Spleen (tissue), 11 donors: ENCODE measurements around the gene MPC1L. TPM values are rescaled to one million over a fixed set of nuclear protein-coding genes. Genes with fewer than 3 reads are reported as not detected.

Source experiments
- DNase-seq: peaks from one replicate; pipeline ENCODE4 v3.0.0-alpha.2; 2020
- H3K27ac ChIP-seq, 8 donors: fragments of 200-600 bp; sonication (generic) in 7 of 8; 1 replicate in 4 of 8; 2 replicates in 4 of 8; pipeline versions ENCODE4 v1.5.0 to v1.8.0; 2016 to 2021; ENCODE audit warnings: inconsistent platforms in 4 of 8, mild to moderate bottlenecking in 4 of 8, moderate library complexity in 1 of 8
- H3K27me3 ChIP-seq, 7 donors: fragments of 200-600 bp; sonication (generic) in 6 of 7; replicated peaks in 1 of 7; 1 replicate in 4 of 7; 2 replicates in 3 of 7; pipeline versions ENCODE4 v1.5.0 to v1.8.0; 2016 to 2021; ENCODE audit warnings: inconsistent platforms in 3 of 7, mild to moderate bottlenecking in 1 of 7
- H3K36me3 ChIP-seq, 6 donors: fragments of 200-600 bp; sonication (generic) in 5 of 6; 1 replicate in 4 of 6; 2 replicates in 2 of 6; pipeline versions ENCODE4 v1.5.0 to v1.8.0; 2016 to 2021; ENCODE audit warnings: inconsistent platforms in 2 of 6
- H3K4me1 ChIP-seq, 6 donors: fragments of 200-600 bp; sonication (generic) in 5 of 6; 1 replicate in 3 of 6; 2 replicates in 3 of 6; pipeline versions ENCODE4 v1.5.0 to v1.8.0; 2016 to 2021; ENCODE audit warnings: inconsistent platforms in 3 of 6
- H3K4me3 ChIP-seq, 8 donors: fragments of 200-600 bp; sonication (generic) in 7 of 8; 1 replicate in 4 of 8; 2 replicates in 4 of 8; pipeline versions ENCODE4 v1.5.0 to v1.8.0; 2016 to 2021; ENCODE audit warnings: inconsistent platforms in 4 of 8, mild to moderate bottlenecking in 4 of 8, moderate library complexity in 2 of 8
- H3K9me3 ChIP-seq, 8 donors: fragments of 200-600 bp; sonication (generic) in 7 of 8; 1 replicate in 4 of 8; 2 replicates in 4 of 8; pipeline versions ENCODE4 v1.5.0 to v1.8.0; 2016 to 2021; ENCODE audit warnings: inconsistent platforms in 4 of 8
- POLR2A ChIP-seq, 3 donors: fragments of 450-650 bp; IDR thresholded peaks; one replicate each; pipeline ENCODE4 v1.5.1; 2017; ENCODE audit warnings: antibody characterized with exemption in 3 of 3, mild to moderate bottlenecking in 1 of 3
- POLR2AphosphoS5 ChIP-seq, 3 donors: sonication (generic); formaldehyde crosslinking; IDR thresholded peaks; one replicate each; pipeline ENCODE4 v1.5.1; 2017; ENCODE audit warnings: antibody characterized with exemption in 3 of 3
- WGBS, 5 donors: extraction: QIAGEN DNeasy Blood & Tissue Kit in 3 of 5; methylation state at CpG; one replicate each; pipeline versions ENCODE4 v1.1.5 to v1.1.7; 2013 to 2018; 5-methylcytosine and 5-hydroxymethylcytosine counted together
- intact Hi-C: fragments of 100-400 bp; cut with DNase I; formaldehyde crosslinking; loops from one replicate; pipeline ENCODE4 v1.15.0; 2023; ENCODE audit warnings: low total_unique reads
- polyA plus RNA-seq, 3 donors: library from polyadenylated mRNA; stranded (reverse); fragments of 200-250 nt; gene quantifications; one replicate each; pipeline ENCODE4 v1.2.1, GENCODE V29; 2013
- total RNA-seq, 7 donors: library from RNA; depleted of rRNA in 3 of 7; stranded (reverse); fragments of >200 nt in 3 of 7; fragmentation: NEBNext Ultra II Directional in 4 of 7; extraction: Animal tissue kit (Norgen Biotek cat#: 25700) in 4 of 7; gene quantifications; one replicate each; pipeline versions ENCODE4 v1.1.0 to v1.2.1, GENCODE V29; 2016 to 2021
- TF ChIP-seq, protein P1 (sequence below), 11 experiments: fragments of 200-600 bp in 7 of 11; fragments of 450-650 bp in 4 of 11; sonication (generic) in 4 of 11; IDR thresholded peaks in 8 of 11; conservative IDR thresholded peaks in 3 of 11; 1 replicate in 7 of 11; 2 replicates in 4 of 11; pipeline versions ENCODE4 v1.4.0 to v1.8.0; 2016 to 2021; ENCODE audit warnings: antibody characterized with exemption in 11 of 11, inconsistent platforms in 4 of 11, mild to moderate bottlenecking in 1 of 11
- donor health status: healthy with polysubstance abuse.
- donor health status: DM: no; HTN: no; CAD: no; lungs with moderate emphysema.
- donor health status: DM: no; HTN: no; CAD: no.
- donor health status: Bipolar disorder and iron deficiency.
- donor health status: healthy.
- donor health status: DM: no; HTN: no; CAD: no.
- donor health status: DM: yes; HTN: yes; CAD: no.

The MPC1L gene
- total and polyA plus RNA-seq, 10 donors, result 0.28 TPM; not detected in 9

- H3K27ac ChIP-seq, result no peak overlapping the region
- intact Hi-C loops, result no loop called here
- H3K4me1 ChIP-seq, result no peaks in the 10 kb centered on the region
- H3K9me3 ChIP-seq, result no peaks in the 10 kb centered on the region
- no peaks in the 10 kb centered on the region for H3K27me3 ChIP-seq
- WGBS, 5 donors, result 80 to 99% (median 92%) methylated on average over 7 of the region's 7 CpGs
- H3K4me3 ChIP-seq, result no peak overlapping the region
- no peak for TF ChIP-seq POLR2AphosphoS5 (IDR thresholded peaks at IDR 0.05)
- TF ChIP-seq, protein P1, sequence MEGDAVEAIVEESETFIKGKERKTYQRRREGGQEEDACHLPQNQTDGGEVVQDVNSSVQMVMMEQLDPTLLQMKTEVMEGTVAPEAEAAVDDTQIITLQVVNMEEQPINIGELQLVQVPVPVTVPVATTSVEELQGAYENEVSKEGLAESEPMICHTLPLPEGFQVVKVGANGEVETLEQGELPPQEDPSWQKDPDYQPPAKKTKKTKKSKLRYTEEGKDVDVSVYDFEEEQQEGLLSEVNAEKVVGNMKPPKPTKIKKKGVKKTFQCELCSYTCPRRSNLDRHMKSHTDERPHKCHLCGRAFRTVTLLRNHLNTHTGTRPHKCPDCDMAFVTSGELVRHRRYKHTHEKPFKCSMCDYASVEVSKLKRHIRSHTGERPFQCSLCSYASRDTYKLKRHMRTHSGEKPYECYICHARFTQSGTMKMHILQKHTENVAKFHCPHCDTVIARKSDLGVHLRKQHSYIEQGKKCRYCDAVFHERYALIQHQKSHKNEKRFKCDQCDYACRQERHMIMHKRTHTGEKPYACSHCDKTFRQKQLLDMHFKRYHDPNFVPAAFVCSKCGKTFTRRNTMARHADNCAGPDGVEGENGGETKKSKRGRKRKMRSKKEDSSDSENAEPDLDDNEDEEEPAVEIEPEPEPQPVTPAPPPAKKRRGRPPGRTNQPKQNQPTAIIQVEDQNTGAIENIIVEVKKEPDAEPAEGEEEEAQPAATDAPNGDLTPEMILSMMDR (IDR thresholded peaks at IDR 0.05 in 8 of 11, conservative IDR thresholded peaks at IDR 0.05 in 3 of 11), result no peak
- TF ChIP-seq POLR2A (IDR thresholded peaks at IDR 0.05), result no peak
- H3K36me3 ChIP-seq, result no peaks in the 10 kb centered on the region
- no peak for DNase-seq
These were observed 5.7 kb upstream of the MPC1L start for GRCh38 chrX:40617566-40617965.

DNA sequence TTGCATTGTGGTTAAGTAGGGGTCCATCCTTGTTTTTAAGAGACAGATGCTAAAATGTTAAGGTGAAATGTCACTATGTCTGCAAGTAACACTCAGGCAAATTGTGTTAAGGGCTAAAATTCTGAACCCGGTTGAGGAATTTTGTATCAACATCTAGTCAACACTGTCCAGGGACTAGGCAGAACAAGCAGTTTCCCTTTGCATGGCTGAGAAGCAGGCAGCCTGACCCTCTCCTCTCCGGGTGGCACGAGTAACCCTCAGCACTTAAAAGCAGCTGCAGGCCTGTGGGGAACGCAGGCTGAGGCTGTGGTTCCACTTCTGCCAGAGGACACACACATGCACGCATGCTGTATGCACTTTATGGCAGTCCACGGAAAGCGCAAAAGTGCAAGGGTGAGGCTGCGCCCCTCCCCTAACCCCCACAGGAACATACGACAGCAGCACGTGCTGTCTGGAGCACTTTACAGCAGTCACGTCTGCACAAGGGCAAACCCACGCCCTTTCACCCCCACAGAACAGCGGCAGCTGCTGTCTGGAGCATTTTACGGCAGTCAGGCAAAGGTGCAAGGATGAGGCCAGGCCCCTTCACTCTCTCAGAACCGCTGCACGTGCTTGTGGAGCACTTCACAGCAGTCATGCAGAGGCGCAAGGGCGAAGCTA is 619 bp upstream of the MPC1L start:
- peaks cover 0 to 8% (median 0%) of the 10 kb centered on the region in 8 donors for H3K9me3 ChIP-seq
- intact Hi-C loops, result no loop called here
- DNase-seq, result no peak
- no peaks in the 10 kb centered on the region for H3K27me3 ChIP-seq
- WGBS, 5 donors, result 76 to 87% (median 87%) methylated on average over 9 to 18 of the region's 18 CpGs
- TF ChIP-seq POLR2AphosphoS5 (IDR thresholded peaks at IDR 0.05) (no peak), POLR2A (IDR thresholded peaks at IDR 0.05) (no peak)
- TF ChIP-seq, protein P1 (IDR thresholded peaks at IDR 0.05 in 8 of 11, conservative IDR thresholded peaks at IDR 0.05 in 3 of 11), result no peak
- H3K4me1 ChIP-seq, result no peaks in the 10 kb centered on the region
- no peak overlapping the region for H3K4me3 ChIP-seq
- peaks cover 0 to 29% (median 7%) of the 10 kb centered on the region in 6 donors for H3K36me3 ChIP-seq
- no peak overlapping the region for H3K27ac ChIP-seq

DNA sequence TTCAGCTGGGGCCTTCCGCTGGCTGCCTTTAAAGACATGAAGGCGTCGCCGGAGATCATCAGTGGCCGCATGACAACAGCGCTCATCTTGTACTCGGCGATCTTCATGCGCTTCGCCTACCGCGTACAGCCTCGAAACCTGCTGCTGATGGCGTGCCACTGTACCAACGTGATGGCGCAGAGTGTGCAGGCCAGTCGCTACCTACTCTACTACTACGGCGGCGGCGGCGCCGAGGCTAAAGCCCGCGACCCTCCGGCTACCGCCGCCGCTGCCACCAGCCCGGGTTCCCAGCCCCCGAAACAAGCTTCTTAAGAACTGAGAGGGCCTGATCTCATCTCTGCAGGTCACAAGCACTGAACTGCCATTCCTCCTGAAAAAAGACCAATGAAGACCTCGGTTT is 437 bp downstream of the MPC1L start:
- Histone ChIP-seq H3K27ac (no peak overlapping the region), H3K4me3 (no peak overlapping the region), H3K36me3 (peaks cover 0 to 40% (median 17%) of the 10 kb centered on the region in 6 donors), H3K4me1 (no peaks in the 10 kb centered on the region), H3K9me3 (peaks cover 0 to 8% (median 0%) of the 10 kb centered on the region in 8 donors), H3K27me3 (no peaks in the 10 kb centered on the region)
- DNase-seq, result no peak
- TF ChIP-seq POLR2AphosphoS5 (IDR thresholded peaks at IDR 0.05), result no peak
- TF ChIP-seq, protein P1 (IDR thresholded peaks at IDR 0.05 in 8 of 11, conservative IDR thresholded peaks at IDR 0.05 in 3 of 11), result no peak
- TF ChIP-seq POLR2A (IDR thresholded peaks at IDR 0.05), result no peak
- intact Hi-C loops, result no loop called here
- WGBS, 5 donors, result 89 to 98% (median 94%) methylated on average over 28 to 32 of the region's 32 CpGs

DNA sequence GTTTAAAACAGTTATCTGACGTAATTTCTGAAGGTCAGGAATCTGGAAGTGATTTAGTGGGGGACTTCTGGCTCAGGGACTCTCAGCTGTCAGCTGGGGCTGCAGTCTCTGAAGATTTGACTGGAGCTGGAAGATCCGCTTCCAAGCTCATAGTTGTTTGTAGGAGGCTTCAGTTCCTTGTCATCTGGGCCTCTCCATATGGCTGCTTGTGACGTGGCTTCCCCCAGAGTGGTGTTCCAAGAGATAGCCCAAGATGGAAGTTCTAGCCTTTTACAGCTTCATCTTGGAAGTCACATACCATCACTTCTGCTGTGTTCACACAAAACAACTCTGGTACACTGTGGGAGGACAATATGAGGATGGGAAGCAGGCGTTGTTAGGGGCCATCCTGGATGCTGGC is 2.1 kb downstream of the MPC1L start:
- peaks cover 0 to 8% (median 0%) of the 10 kb centered on the region in 8 donors for H3K9me3 ChIP-seq
- intact Hi-C loops, result no loop called here
- no peak overlapping the region for H3K27ac ChIP-seq
- no peak for DNase-seq
- TF ChIP-seq POLR2AphosphoS5 (IDR thresholded peaks at IDR 0.05) (no peak), POLR2A (IDR thresholded peaks at IDR 0.05) (no peak)
- TF ChIP-seq, protein P1 (IDR thresholded peaks at IDR 0.05 in 8 of 11, conservative IDR thresholded peaks at IDR 0.05 in 3 of 11), result no peak
- no peak overlapping the region for H3K4me3 ChIP-seq
- no peaks in the 10 kb centered on the region for H3K27me3 ChIP-seq
- H3K4me1 ChIP-seq, result no peaks in the 10 kb centered on the region
- WGBS, 5 donors, result 91 to 100% (median 95%) methylated on average over 1 to 4 of the region's 4 CpGs
- H3K36me3 ChIP-seq, result peaks cover 0 to 56% (median 34%) of the 10 kb centered on the region in 6 donors
